ENCODE data around the gene HEXB.
A peak's percentile ranks its signal among the peaks of the same experiment; 100 is the strongest.

Gene HEXB

DNA sequence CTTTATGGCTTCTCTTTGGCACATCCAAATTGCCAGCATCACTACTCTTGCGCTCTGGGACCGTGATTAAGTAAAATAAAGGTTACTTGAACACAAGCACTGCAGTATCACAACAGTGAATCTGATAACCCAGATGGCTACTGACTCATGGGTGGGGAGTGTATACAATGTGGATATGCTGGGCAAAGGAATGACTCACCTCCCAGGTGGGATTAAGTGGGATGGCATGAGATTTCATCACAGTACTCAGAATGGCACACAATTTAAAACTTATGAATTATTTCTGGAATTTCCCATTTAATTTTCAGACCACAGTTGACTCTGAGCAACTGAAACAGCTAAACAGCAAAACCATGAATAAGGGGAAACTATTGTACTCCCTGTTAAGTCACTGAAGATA is 77.6 kb downstream of the HEXB start:
- DNase-seq (ENCODE audit: low spot score) = no peak
- TF ChIP-seq, protein P1, sequence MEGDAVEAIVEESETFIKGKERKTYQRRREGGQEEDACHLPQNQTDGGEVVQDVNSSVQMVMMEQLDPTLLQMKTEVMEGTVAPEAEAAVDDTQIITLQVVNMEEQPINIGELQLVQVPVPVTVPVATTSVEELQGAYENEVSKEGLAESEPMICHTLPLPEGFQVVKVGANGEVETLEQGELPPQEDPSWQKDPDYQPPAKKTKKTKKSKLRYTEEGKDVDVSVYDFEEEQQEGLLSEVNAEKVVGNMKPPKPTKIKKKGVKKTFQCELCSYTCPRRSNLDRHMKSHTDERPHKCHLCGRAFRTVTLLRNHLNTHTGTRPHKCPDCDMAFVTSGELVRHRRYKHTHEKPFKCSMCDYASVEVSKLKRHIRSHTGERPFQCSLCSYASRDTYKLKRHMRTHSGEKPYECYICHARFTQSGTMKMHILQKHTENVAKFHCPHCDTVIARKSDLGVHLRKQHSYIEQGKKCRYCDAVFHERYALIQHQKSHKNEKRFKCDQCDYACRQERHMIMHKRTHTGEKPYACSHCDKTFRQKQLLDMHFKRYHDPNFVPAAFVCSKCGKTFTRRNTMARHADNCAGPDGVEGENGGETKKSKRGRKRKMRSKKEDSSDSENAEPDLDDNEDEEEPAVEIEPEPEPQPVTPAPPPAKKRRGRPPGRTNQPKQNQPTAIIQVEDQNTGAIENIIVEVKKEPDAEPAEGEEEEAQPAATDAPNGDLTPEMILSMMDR (IDR thresholded peaks at IDR 0.05; ENCODE audit: borderline replicate concordance, control extremely low read depth, extremely low read depth, insufficient read depth, missing control alignments) = no peak
- in situ Hi-C loops (cut with MboI; ENCODE audit: low sequenced_read_pairs, unreplicated experiment) = no loop called here

DNA sequence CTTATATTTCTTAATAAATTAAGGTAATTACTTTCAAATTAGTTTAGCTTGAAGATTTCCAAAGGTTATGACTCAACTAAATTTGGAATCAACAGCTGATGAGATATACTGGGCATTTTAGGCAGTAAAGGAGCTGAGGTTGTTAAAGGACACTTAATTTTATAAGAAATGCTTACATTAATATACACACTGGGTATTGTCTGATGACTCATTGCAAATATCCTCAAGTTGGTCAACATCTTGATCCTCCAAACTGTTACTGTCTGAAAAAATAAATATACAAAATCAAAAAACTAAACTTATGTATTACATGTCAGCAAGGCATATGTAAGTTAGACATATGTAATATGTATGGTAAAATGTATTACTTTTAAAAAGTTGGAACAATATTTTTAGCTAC is 78.5 kb downstream of the HEXB start:
- TF ChIP-seq, protein P1 (IDR thresholded peaks at IDR 0.05; ENCODE audit: borderline replicate concordance, control extremely low read depth, extremely low read depth, insufficient read depth, missing control alignments) = no peak
- in situ Hi-C loops (cut with MboI; ENCODE audit: low sequenced_read_pairs, unreplicated experiment) = no loop called here
- no peak for DNase-seq (ENCODE audit: low spot score)

DNA sequence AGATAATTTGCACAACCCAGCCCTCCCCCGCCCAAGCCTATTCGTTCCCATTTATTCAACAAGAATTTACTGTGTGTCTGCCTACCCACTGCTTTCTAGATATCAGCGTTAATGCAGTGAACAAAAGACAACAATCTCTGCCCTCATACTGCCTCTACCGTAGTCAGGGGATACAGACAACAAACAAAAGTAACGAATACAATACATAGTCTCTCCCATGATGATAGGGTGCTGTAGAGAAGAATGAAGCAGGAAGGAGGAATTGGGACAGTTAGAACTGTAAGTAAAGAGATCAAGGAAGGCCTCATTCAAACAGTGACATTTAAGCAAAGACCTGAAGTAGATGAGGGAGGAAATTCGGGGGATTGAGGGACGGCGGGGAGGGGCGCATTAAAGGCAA is 80.2 kb downstream of the HEXB start:
- DNase-seq (ENCODE audit: low spot score) = no peak
- TF ChIP-seq, protein P1 (IDR thresholded peaks at IDR 0.05; ENCODE audit: borderline replicate concordance, control extremely low read depth, extremely low read depth, insufficient read depth, missing control alignments) = no peak
- in situ Hi-C loops (cut with MboI; ENCODE audit: low sequenced_read_pairs, unreplicated experiment) = no loop called here

DNA sequence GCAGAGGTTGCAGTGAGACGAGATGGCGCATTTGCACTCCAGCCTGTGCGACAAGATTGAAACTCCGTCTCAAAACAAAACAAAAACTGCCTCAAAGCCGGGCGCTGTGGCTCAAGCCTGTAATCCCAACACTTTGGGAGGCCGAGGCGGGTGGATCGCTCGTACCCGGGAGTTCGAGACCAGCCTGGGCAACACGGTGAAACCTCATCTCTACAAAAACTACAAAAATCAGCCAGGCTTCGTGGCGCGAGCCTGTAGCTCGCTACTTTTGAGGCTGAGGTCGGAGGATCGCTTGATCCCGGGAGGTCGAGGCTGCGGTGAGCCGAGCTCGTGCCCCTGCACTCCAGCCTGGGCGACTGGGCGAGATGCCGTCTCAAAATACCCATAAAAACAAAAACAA is 80.9 kb downstream of the HEXB start:
- DNase-seq (ENCODE audit: low spot score) = no peak
- TF ChIP-seq, protein P1 (IDR thresholded peaks at IDR 0.05; ENCODE audit: borderline replicate concordance, control extremely low read depth, extremely low read depth, insufficient read depth, missing control alignments) = no peak
- in situ Hi-C loops (cut with MboI; ENCODE audit: low sequenced_read_pairs, unreplicated experiment) = no loop called here

DNA sequence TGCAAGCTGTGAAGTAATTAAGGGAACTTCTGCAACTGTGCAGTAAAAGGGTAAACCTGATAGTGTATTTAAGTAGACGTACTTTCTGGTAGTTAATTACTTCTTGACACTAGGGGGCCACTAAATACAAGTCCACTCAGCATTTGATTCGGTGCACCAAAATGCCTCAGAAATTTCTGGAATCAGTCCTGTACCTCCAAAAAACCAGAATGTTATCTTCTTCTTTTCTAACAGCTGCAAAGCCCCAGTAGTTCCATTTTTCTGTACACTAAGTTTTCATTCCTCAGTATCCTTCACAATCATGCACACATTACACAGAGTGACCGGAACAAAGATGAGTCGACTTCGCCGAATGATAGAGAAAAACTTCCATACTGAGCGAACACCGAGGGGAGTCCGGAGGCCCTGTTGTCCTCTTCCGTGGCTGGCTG is 81.4 kb downstream of the HEXB start:
- TF ChIP-seq, protein P1 (IDR thresholded peaks at IDR 0.05; ENCODE audit: borderline replicate concordance, control extremely low read depth, extremely low read depth, insufficient read depth, missing control alignments) = peak; percentile 48
- in situ Hi-C loops (cut with MboI; ENCODE audit: low sequenced_read_pairs, unreplicated experiment) = no loop called here
- DNase-seq (ENCODE audit: low spot score) = peak; percentile 77

DNA sequence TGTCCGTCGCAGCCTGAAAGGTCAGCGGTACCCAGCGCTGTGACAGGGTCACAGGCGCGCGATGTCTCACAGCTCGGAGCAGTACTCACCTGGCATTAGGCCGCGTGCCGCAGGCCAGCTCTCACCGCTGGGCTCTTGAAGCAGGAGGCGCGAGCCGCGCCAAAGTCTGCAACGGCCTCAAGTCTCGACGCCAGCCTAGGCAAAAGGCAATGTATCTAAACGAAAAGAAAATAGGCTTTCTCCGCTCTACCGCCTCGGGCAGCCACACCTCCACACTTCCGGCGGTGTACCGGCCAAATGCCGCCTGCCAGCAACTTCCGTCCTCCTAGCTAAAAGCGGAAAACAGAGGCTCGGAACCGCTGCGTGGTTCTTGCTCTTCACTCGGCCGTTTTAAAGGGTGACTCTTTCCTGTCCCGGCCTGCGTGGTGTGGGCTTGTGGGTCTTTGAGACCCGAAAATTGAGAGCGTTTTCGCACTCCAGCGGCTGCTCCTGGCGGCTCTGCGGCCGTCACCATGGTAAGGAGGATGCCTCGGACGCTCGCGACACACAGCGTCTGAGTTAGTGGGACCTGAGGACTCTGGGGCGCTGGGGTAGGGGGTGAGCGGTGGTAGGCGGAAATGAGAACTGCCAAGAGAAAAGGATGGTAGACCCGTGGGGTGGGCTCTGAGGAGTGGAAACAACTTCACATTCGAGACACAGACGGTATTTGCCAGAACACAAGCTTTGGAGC is 82.0 kb downstream of the HEXB start, which contains the start of the genes GFM2 and NSA2:
TSS of gene GFM2 (minus strand) at position 269 of the 730 bp plus-strand sequence. CDS start 3,375 bp downstream, outside the sequence.
TSS of gene NSA2 (plus strand) at position 401 of the 730 bp plus-strand sequence. CDS start at position 513, 112 bp downstream.
- DNase-seq (ENCODE audit: low spot score) = peak; percentile 87
- TF ChIP-seq, protein P1 (IDR thresholded peaks at IDR 0.05; ENCODE audit: borderline replicate concordance, control extremely low read depth, extremely low read depth, insufficient read depth, missing control alignments) = no peak
- in situ Hi-C loops (cut with MboI; ENCODE audit: low sequenced_read_pairs, unreplicated experiment) = no loop called here
